ENCODE results near the gene CEBPZOS. TPM values are rescaled to one million over a fixed set of nuclear protein-coding genes. Genes with fewer than 3 reads are reported as not detected.
A peak's percentile ranks its signal among the peaks of the same experiment; 100 is the strongest.

Gene CEBPZOS
- total and polyA plus RNA-seq, 2 of the 8 experiments (the other 6 are each of a cell fraction or from before 2014, with no cell fraction given) = 27.3 to 43.5 TPM

GRCh38 chr2:37205689-37206341, 9.5 kb downstream of the CEBPZOS start:
- H3K23me2 ChIP-seq (ENCODE audit: low read depth, low read length) = no peaks in the 10 kb centered on the region
- no peak overlapping the region for H3K4ac ChIP-seq (replicated peaks; ENCODE audit: insufficient read length, low read depth, low read length)
- ChIA-PET POLR2A (ENCODE audit: partially characterized antibody) (interaction anchor here (0.7 to 2.1 kb wide), 13 partner anchors 8 to 29 kb away, joined by 3 to 26 read pairs (median 4); partner anchors contain the start of gene CEBPZOS), CTCF (ENCODE audit: partially characterized antibody) (interaction anchor here (0.7 to 2.4 kb wide), 2 partner anchors 14 to 37 kb away, joined by 3 to 12 read pairs; no protein-coding TSS in a partner anchor)
- peak overlapping the region; percentile 37 to 45; a peak in 3 of 4 replicates for H3K4me2 ChIP-seq (ENCODE audit: insufficient read depth in 1 of 2, low read depth in 2 of 2, low read length in 2 of 2)
- peak overlapping the region; percentile 20 for H3K56ac ChIP-seq (replicated peaks; ENCODE audit: insufficient read length, low read depth, low read length)
- H4K8ac ChIP-seq (ENCODE audit: extremely low read depth, insufficient read depth, low read length) = no peak overlapping the region
- H4K5ac ChIP-seq (ENCODE audit: insufficient read length, low read depth, low read length) = peak overlapping the region; percentile 78
- WGBS, 2 experiments (ENCODE audit: extremely low coverage in 1 of 2, insufficient coverage in 1 of 2, insufficient read length in 1 of 2, insufficient replicate concordance in 2 of 2, low coverage in 1 of 2, low lambda C conversion rate in 2 of 2, missing lambda C conversion rate in 1 of 2) = 4% methylated on average over 5 of the region's 5 CpGs; no CpG with 5 or more reads in 1 of the 2 experiments
- H3K4me3 ChIP-seq (ENCODE audit: extremely low read depth in 1 of 4, insufficient read depth in 2 of 4, low read depth in 3 of 4, low read length in 4 of 4) = peak overlapping the region in 1 of 4 experiments; percentile 49; a peak in 1 of 8 replicates
- H4K91ac ChIP-seq (replicated peaks; ENCODE audit: insufficient read length, low read length) = peak overlapping the region; percentile 93
- peak overlapping the region; percentile 94; the same call in 1 of the 2 replicates for H2BK12ac ChIP-seq (ENCODE audit: low read depth, low read length)
- H3K23ac ChIP-seq (ENCODE audit: insufficient read length) = no peak overlapping the region
- H3K79me1 ChIP-seq (ENCODE audit: low read depth, low read length) = no peaks in the 10 kb centered on the region
- H2BK15ac ChIP-seq (ENCODE audit: low read length) = no peak overlapping the region
- peaks cover 0 to 2% of the 10 kb centered on the region in 2 experiments for H4K20me1 ChIP-seq (replicated peaks in 1 of 2; ENCODE audit: control insufficient read depth in 1 of 2, insufficient read depth in 2 of 2, low read length in 2 of 2)
- H2AFZ ChIP-seq (ENCODE audit: low read length) = no peak overlapping the region
- FAIRE-seq = peak; percentile 99
- peak overlapping the region; percentile 36; the same call in 1 of the 2 replicates for H2BK20ac ChIP-seq (ENCODE audit: low read length)
- no peaks in the 10 kb centered on the region for H3K27me3 ChIP-seq (replicated peaks in 1 of 4; ENCODE audit: control insufficient read depth in 3 of 4, extremely low read depth in 1 of 4, insufficient read depth in 3 of 4, low read length in 3 of 4)
- H2BK5ac ChIP-seq (ENCODE audit: low read depth, low read length) = peak overlapping the region; percentile 97
- H3K18ac ChIP-seq (ENCODE audit: extremely low read depth, low read length) = 0 out of 2 replicates have a peak overlapping the region, but pooled peaks have one; percentile 49
- DNase-seq (ENCODE audit: low read depth in 1 of 2, low spot score in 2 of 2) = peak in 1 of 2 experiments; percentile 79
- peak overlapping the region; percentile 83 for H3K27ac ChIP-seq (ENCODE audit: low read depth, low read length)
- H3K4me1 ChIP-seq (replicated peaks in 1 of 4; ENCODE audit: control insufficient read depth in 3 of 4, insufficient read depth in 4 of 4, low read length in 3 of 4) = peaks cover 0 to 7% (median 0%) of the 10 kb centered on the region in 4 experiments; a peak in 2 of 7 replicates
- H3K9ac ChIP-seq (replicated peaks in 1 of 4; ENCODE audit: extremely low read depth in 1 of 4, low read depth in 3 of 4, low read length in 3 of 4) = peak overlapping the region in 3 of 4 experiments; percentile 0 to 24 (median 20); a peak in 3 of 7 replicates
- peaks cover 0 to 50% of the 10 kb centered on the region in 2 experiments; a peak in 2 of 4 replicates for H3K79me2 ChIP-seq (ENCODE audit: control insufficient read depth in 1 of 2, insufficient read depth in 2 of 2, low read length in 2 of 2)
- H2AK5ac ChIP-seq (ENCODE audit: low read depth, low read length) = peak overlapping the region; percentile 2; the same call in 1 of the 2 replicates
- peak overlapping the region; percentile 52 for H2BK120ac ChIP-seq (replicated peaks; ENCODE audit: low read depth, low read length)
- peaks cover 13 to 83% (median 53%) of the 10 kb centered on the region in 4 experiments for H3K36me3 ChIP-seq (ENCODE audit: control insufficient read depth in 2 of 4, insufficient read depth in 4 of 4, low read length in 3 of 4)
- H3K14ac ChIP-seq (ENCODE audit: insufficient read length) = no peak overlapping the region
- H3K9me3 ChIP-seq (ENCODE audit: insufficient read depth in 2 of 2, low read depth in 1 of 2, low read length in 1 of 2) = peaks cover 9 to 18% of the 10 kb centered on the region in 2 experiments
- TF ChIP-seq YY1 (IDR thresholded peaks at IDR 0.05; ENCODE audit: low read depth, low read length) (peak; percentile 96), RFX5 (IDR thresholded peaks at IDR 0.05; ENCODE audit: borderline replicate concordance, low read depth, low read length) (no peak), MAFK (IDR thresholded peaks at IDR 0.05; ENCODE audit: low read depth, low read length) (0 out of 2 replicates have a peak, but pooled peaks have one; percentile 15), EZH2 (IDR thresholded peaks at IDR 0.05; ENCODE audit: low read depth, low read length, severe bottlenecking) (no peak), NANOG (IDR thresholded peaks at IDR 0.05; ENCODE audit: insufficient read depth, low read depth, low read length, poor library complexity, severe bottlenecking) (peak; percentile 62), EGR1 (IDR thresholded peaks at IDR 0.05; ENCODE audit: borderline replicate concordance, low read depth, low read length) (peak; percentile 38; the same call in 1 of the 2 replicates), SUZ12 (IDR thresholded peaks at IDR 0.05; ENCODE audit: low read length) (no peak), GTF2F1 (IDR thresholded peaks at IDR 0.05; ENCODE audit: borderline replicate concordance, low read depth, low read length) (peak; percentile 80; the same call in 1 of the 2 replicates), SRF (IDR thresholded peaks at IDR 0.05; ENCODE audit: low read depth, low read length) (no peak), GABPA (IDR thresholded peaks at IDR 0.05; ENCODE audit: borderline replicate concordance, insufficient read depth, low read length) (no peak), TAF1 (IDR thresholded peaks at IDR 0.05; ENCODE audit: low read depth, low read length) (peak; percentile 57; the same call in 1 of the 2 replicates)

Data from H1 (cell line).